Activated CD8-positive, alpha-beta T cell treated with anti-CD3 and anti-CD28 coated beads for 36 hours (primary cell): Measurements from ENCODE around the gene VPS54. TPM values are rescaled to one million over a fixed set of nuclear protein-coding genes. Genes with fewer than 3 reads are reported as not detected.
"Not testable (repeated sequence)": the region's sequence is repeated elsewhere in the genome, so short reads cannot be mapped to it uniquely, and the experiment has no call there.

Experiments used
- ATAC-seq: fragments of 200-7000 bp; cut with Tn5 transposase; one replicate; pipeline ENCODE4 v1.10.0; 2021; ENCODE audit warnings: mild to moderate bottlenecking, moderate library complexity
- CTCF ChIA-PET: fragments of 350-600 bp; sonication (Branson Sonifier 250); formaldehyde crosslinking; loops from one replicate; lab custom pipeline; 2021; ENCODE audit warnings: antibody characterized with exemption; lab: Charles Lee
- POLR2A ChIA-PET: fragments of 350-600 bp; sonication (Branson Sonifier 250); formaldehyde crosslinking; loops from one replicate; lab custom pipeline; 2021; ENCODE audit warnings: antibody characterized with exemption; lab: Charles Lee
- DNase-seq: peaks from one replicate; pipeline ENCODE4 v3.0.0-alpha.2; 2020
- H3K27ac Mint-ChIP-seq: one replicate; pipeline ENCODE4 v1.8.0; 2021; ENCODE audit warnings: mild to moderate bottlenecking, mixed read lengths
- H3K27me3 Mint-ChIP-seq: one replicate; pipeline ENCODE4 v1.8.0; 2021; ENCODE audit warnings: mixed read lengths
- H3K36me3 Mint-ChIP-seq: one replicate; pipeline ENCODE4 v1.8.0; 2021; ENCODE audit warnings: low read depth, mixed read lengths
- H3K4me1 Mint-ChIP-seq: one replicate; pipeline ENCODE4 v1.8.0; 2021; ENCODE audit warnings: low read depth, mixed read lengths
- H3K4me3 Mint-ChIP-seq: one replicate; pipeline ENCODE4 v1.8.0; 2021; ENCODE audit warnings: mild to moderate bottlenecking, moderate library complexity, mixed read lengths
- H3K9me3 Mint-ChIP-seq: one replicate; pipeline ENCODE4 v1.8.0; 2021; ENCODE audit warnings: mixed read lengths
- CTCF ChIP-seq: fragments of 200-600 bp; IDR thresholded peaks from one replicate; pipeline ENCODE4 v1.8.0; 2022; ENCODE audit warnings: antibody characterized with exemption, mild to moderate bottlenecking
- intact Hi-C: fragments of 100-400 bp; cut with micrococcal nuclease; formaldehyde crosslinking; loops from one replicate; pipeline ENCODE4 v1.10.0; 2022
- total RNA-seq, 2 experiments: library from RNA; stranded (reverse); gene quantifications; one replicate each; pipeline ENCODE4 v1.2.3, GENCODE V29; 2021

VPS54 gene
- total RNA-seq, 2 experiments from 2014 or later, result 8.9 to 9.4 TPM

GRCh38 chr2:63977904-63978303, 41.3 kb downstream of the VPS54 start:
- POLR2A ChIA-PET, result interaction anchor here (0.6 kb wide), 1 partner anchor 88 kb away, joined by 3 read pairs; no protein-coding TSS in a partner anchor
- Mint-ChIP-seq H3K9me3 (peaks cover 2% of the 10 kb centered on the region), H3K36me3 (peaks cover 30% of the 10 kb centered on the region), H3K27ac (peak overlapping the region; percentile 30), H3K27me3 (no peaks in the 10 kb centered on the region), H3K4me1 (peaks cover 16% of the 10 kb centered on the region), H3K4me3 (no peak overlapping the region)
- CTCF ChIA-PET, result interaction anchor here (1.4 to 2.3 kb wide), 3 partner anchors 117 to 350 kb away, joined by 4 to 5 read pairs (median 5); no protein-coding TSS in a partner anchor
- no peak for TF ChIP-seq CTCF
- intact Hi-C loops, result no loop called here
- DNase-seq (peak; percentile 70), ATAC-seq (peak; percentile 99)

GRCh38 chr2:63976125-63976510, 43.1 kb downstream of the VPS54 start:
- DNase-seq (no peak), ATAC-seq (no peak)
- TF ChIP-seq CTCF, result no peak
- POLR2A ChIA-PET, result no interaction called here
- intact Hi-C loops, result no loop called here
- Mint-ChIP-seq H3K27ac (no peak overlapping the region), H3K9me3 (peaks cover 2% of the 10 kb centered on the region), H3K4me3 (no peak overlapping the region), H3K36me3 (peaks cover 26% of the 10 kb centered on the region), H3K27me3 (no peaks in the 10 kb centered on the region), H3K4me1 (peaks cover 16% of the 10 kb centered on the region)
- CTCF ChIA-PET, result interaction anchor here (1.9 to 2.3 kb wide), 2 partner anchors 350 to 355 kb away, joined by 5 to 6 read pairs; no protein-coding TSS in a partner anchor

GRCh38 chr2:63975437-63976124, 43.6 kb downstream of the VPS54 start:
- ATAC-seq, result no peak
- DNase-seq, result peak; percentile 38
- intact Hi-C loops, result no loop called here
- H3K36me3 Mint-ChIP-seq, result peaks cover 26% of the 10 kb centered on the region
- H3K27ac Mint-ChIP-seq, result no peak overlapping the region
- H3K9me3 Mint-ChIP-seq, result peaks cover 2% of the 10 kb centered on the region
- H3K4me1 Mint-ChIP-seq, result peaks cover 16% of the 10 kb centered on the region
- H3K27me3 Mint-ChIP-seq, result no peaks in the 10 kb centered on the region
- CTCF ChIA-PET, result interaction anchor here (1.9 kb wide), 1 partner anchor 355 kb away, joined by 6 read pairs; no protein-coding TSS in a partner anchor
- POLR2A ChIA-PET, result no interaction called here
- no peak for TF ChIP-seq CTCF
- no peak overlapping the region for H3K4me3 Mint-ChIP-seq

- intact Hi-C loops, result not testable (repeated sequence)
Observed at GRCh38 chr2:63975036-63975435, 44.2 kb downstream of the VPS54 start.

GRCh38 chr2:63962186-63962585, 57.0 kb downstream of the VPS54 start:
- no peaks in the 10 kb centered on the region for H3K27me3 Mint-ChIP-seq
- no peaks in the 10 kb centered on the region for H3K9me3 Mint-ChIP-seq
- ATAC-seq (no peak), DNase-seq (no peak)
- no peak overlapping the region for H3K4me3 Mint-ChIP-seq
- ChIA-PET CTCF (no interaction called here), POLR2A (no interaction called here)
- TF ChIP-seq CTCF, result no peak
- H3K4me1 Mint-ChIP-seq, result no peaks in the 10 kb centered on the region
- no peak overlapping the region for H3K27ac Mint-ChIP-seq
- H3K36me3 Mint-ChIP-seq, result peaks cover 23% of the 10 kb centered on the region
- intact Hi-C loops, result no loop called here

More at GRCh38 chr2:63975036-63975435, 44.2 kb downstream of the VPS54 start:
- H3K27ac Mint-ChIP-seq, H3K4me3 Mint-ChIP-seq, H3K27me3 Mint-ChIP-seq, H3K9me3 Mint-ChIP-seq, DNase-seq, ATAC-seq, POLR2A ChIA-PET: not testable (repeated sequence)
- Mint-ChIP-seq H3K36me3 (peaks cover 22% of the 10 kb centered on the region), H3K4me1 (peaks cover 16% of the 10 kb centered on the region)
- CTCF ChIA-PET, result interaction anchor here (1.1 kb wide), 1 partner anchor 11 kb away, joined by 3 read pairs; no protein-coding TSS in a partner anchor
